RWPE1 (cell line): ENCODE measurements around the gene INPP5A.

Experiments
- CTCF ChIA-PET: fragments of 350-600 bp; sonication (Branson Sonifier 250); formaldehyde crosslinking; extraction: SDS; loops from one replicate; lab custom pipeline; 2021; lab: Yijun Ruan, JAX
- POLR2A ChIA-PET: fragments of 400-600 bp; formaldehyde crosslinking; extraction: SDS; loops from one replicate; lab custom pipeline; 2020; ENCODE audit warnings: antibody characterized with exemption; ENCODE audit not compliant: low non-redundant PET; lab: Yijun Ruan, JAX
- DNase-seq: peaks from one replicate; pipeline ENCODE4 v3.0.0; 2012; ENCODE audit warnings: low spot score
- H3K27ac ChIP-seq: fragments of 450-650 bp; 2 replicates; pipeline ENCODE4 v1.5.1; 2017
- CTCF ChIP-seq: fragments of 450-650 bp; conservative IDR thresholded peaks from 2 replicates; pipeline ENCODE4 v1.5.1; 2017; ENCODE audit warnings: low read depth, mild to moderate bottlenecking

Gene INPP5A

GRCh38 chr10:132619927-132620326 lies 82.3 kb downstream of the INPP5A start:
- CTCF ChIA-PET, result interaction anchor here (0.5 to 0.6 kb wide), 2 partner anchors 140 to 318 kb away, joined by 3 read pairs; no protein-coding TSS in a partner anchor
- DNase-seq, result no peak
- no peak for TF ChIP-seq CTCF
- no peak overlapping the region for H3K27ac ChIP-seq
- POLR2A ChIA-PET, result no interaction called here

- ChIA-PET POLR2A (no interaction called here), CTCF (interaction anchor here (0.7 to 1.5 kb wide), 3 partner anchors 31 to 52 kb away, joined by 3 to 5 read pairs (median 4); no protein-coding TSS in a partner anchor)
- no peak for DNase-seq
- no peak for TF ChIP-seq CTCF
- H3K27ac ChIP-seq, result no peak overlapping the region
Measured at GRCh38 chr10:132624061-132624846, 86.7 kb downstream of the INPP5A start.

- ChIA-PET CTCF (interaction anchor here (0.7 to 1.5 kb wide), 3 partner anchors 30 to 177 kb away, joined by 3 to 5 read pairs (median 4); no protein-coding TSS in a partner anchor), POLR2A (no interaction called here)
- H3K27ac ChIP-seq, result no peak overlapping the region
- DNase-seq, result no peak
- TF ChIP-seq CTCF, result no peak
Measured at GRCh38 chr10:132624847-132625471, 87.4 kb downstream of the INPP5A start.

- ChIA-PET CTCF (interaction anchor here (0.9 kb wide), 1 partner anchor 167 kb away, joined by 3 read pairs; no protein-coding TSS in a partner anchor), POLR2A (no interaction called here)
- DNase-seq, result no peak
- no peak for TF ChIP-seq CTCF
- H3K27ac ChIP-seq, result no peak overlapping the region
Measured at GRCh38 chr10:132626019-132626760, 88.6 kb downstream of the INPP5A start.

GRCh38 chr10:132626761-132627665 lies 89.4 kb downstream of the INPP5A start:
- no peak overlapping the region for H3K27ac ChIP-seq
- no peak for DNase-seq
- ChIA-PET POLR2A (no interaction called here), CTCF (interaction anchor here (0.6 kb wide), 1 partner anchor 702 kb away, joined by 4 read pairs; no protein-coding TSS in a partner anchor)
- no peak for TF ChIP-seq CTCF
